Measurements from ENCODE around the gene PROX1.

PROX1 gene

GRCh38 chr1:213983493-213984386 is 4.0 kb upstream of the PROX1 start:
- no peak overlapping the region for H2AK5ac ChIP-seq (ENCODE audit: low read length)
- no peak overlapping the region for H3K9ac ChIP-seq (ENCODE audit: low read length)
- no peak overlapping the region for H3K23ac ChIP-seq (ENCODE audit: low read length)
- H2BK120ac ChIP-seq (ENCODE audit: insufficient read depth, low read length, poor library complexity), result no peak overlapping the region
- H3K14ac ChIP-seq (ENCODE audit: low read length), result no peak overlapping the region
- H3K18ac ChIP-seq (ENCODE audit: low read length), result no peak overlapping the region
- H3K27ac ChIP-seq (ENCODE audit: low read depth, low read length), result no peak overlapping the region
- peaks cover 16 to 28% of the 10 kb centered on the region in 2 experiments for H3K4me1 ChIP-seq (ENCODE audit: control insufficient read depth in 1 of 2, insufficient read depth in 2 of 2, low read length in 2 of 2)
- H3K4me2 ChIP-seq (ENCODE audit: low read length), result peak overlapping the region; percentile 92
- no peak overlapping the region for H2BK12ac ChIP-seq (ENCODE audit: low read length)
- peaks cover 5% of the 10 kb centered on the region for H3K9me3 ChIP-seq (ENCODE audit: insufficient read depth, low read depth, low read length)
- peaks cover 72% of the 10 kb centered on the region for H3K27me3 ChIP-seq (ENCODE audit: insufficient read depth, low read length)
- H4K91ac ChIP-seq (ENCODE audit: low read depth, low read length), result no peak overlapping the region
- peak overlapping the region; percentile 57 for H2AFZ ChIP-seq (ENCODE audit: insufficient read depth, low read length, poor library complexity)
- H4K8ac ChIP-seq (ENCODE audit: low read depth, low read length), result no peak overlapping the region
- H4K12ac ChIP-seq (ENCODE audit: low read depth, low read length), result no peak overlapping the region
- peaks cover 1% of the 10 kb centered on the region for H3K79me1 ChIP-seq (ENCODE audit: low read length)
- no peaks in the 10 kb centered on the region for H3K36me3 ChIP-seq (ENCODE audit: control insufficient read depth in 1 of 2, insufficient read depth in 2 of 2, low read length in 2 of 2)
- H3K4ac ChIP-seq (ENCODE audit: low read depth, low read length), result no peak overlapping the region
- no peak overlapping the region for H3K4me3 ChIP-seq (ENCODE audit: low read depth, low read length)
- H2BK5ac ChIP-seq (ENCODE audit: low read depth, low read length, poor library complexity), result no peak overlapping the region
- H3K79me2 ChIP-seq (ENCODE audit: control insufficient read depth, insufficient read depth, low read length, poor library complexity), result no peaks in the 10 kb centered on the region
- no peak for DNase-seq
- WGBS (ENCODE audit: extremely low coverage, insufficient coverage, insufficient read length), result no CpG with 5 or more reads among the region's 36 CpGs

- H3K79me1 ChIP-seq (ENCODE audit: low read length), result peaks cover 1% of the 10 kb centered on the region
- H4K91ac ChIP-seq (ENCODE audit: low read depth, low read length), result no peak overlapping the region
- H3K4me1 ChIP-seq (ENCODE audit: control insufficient read depth in 1 of 2, insufficient read depth in 2 of 2, low read length in 2 of 2), result peaks cover 20 to 33% of the 10 kb centered on the region in 2 experiments
- peaks cover 4% of the 10 kb centered on the region for H3K9me3 ChIP-seq (ENCODE audit: insufficient read depth, low read depth, low read length)
- no peak overlapping the region for H3K9ac ChIP-seq (ENCODE audit: low read length)
- H2BK120ac ChIP-seq (ENCODE audit: insufficient read depth, low read length, poor library complexity), result no peak overlapping the region
- no CpG with 5 or more reads among the region's 15 CpGs for WGBS (ENCODE audit: extremely low coverage, insufficient coverage, insufficient read length)
- H3K4me3 ChIP-seq (ENCODE audit: low read depth, low read length), result no peak overlapping the region
- no peak overlapping the region for H4K12ac ChIP-seq (ENCODE audit: low read depth, low read length)
- H4K8ac ChIP-seq (ENCODE audit: low read depth, low read length), result no peak overlapping the region
- H3K18ac ChIP-seq (ENCODE audit: low read length), result no peak overlapping the region
- no peak overlapping the region for H3K4ac ChIP-seq (ENCODE audit: low read depth, low read length)
- H3K27ac ChIP-seq (ENCODE audit: low read depth, low read length), result no peak overlapping the region
- no peak for DNase-seq
- H3K14ac ChIP-seq (ENCODE audit: low read length), result no peak overlapping the region
- H2AFZ ChIP-seq (ENCODE audit: insufficient read depth, low read length, poor library complexity), result no peak overlapping the region
- no peak overlapping the region for H2BK12ac ChIP-seq (ENCODE audit: low read length)
- H3K27me3 ChIP-seq (ENCODE audit: insufficient read depth, low read length), result peaks cover 66% of the 10 kb centered on the region
- H2AK5ac ChIP-seq (ENCODE audit: low read length), result no peak overlapping the region
- peak overlapping the region; percentile 73 for H3K4me2 ChIP-seq (ENCODE audit: low read length)
- H3K23ac ChIP-seq (ENCODE audit: low read length), result no peak overlapping the region
- no peaks in the 10 kb centered on the region for H3K79me2 ChIP-seq (ENCODE audit: control insufficient read depth, insufficient read depth, low read length, poor library complexity)
- no peak overlapping the region for H2BK5ac ChIP-seq (ENCODE audit: low read depth, low read length, poor library complexity)
- H3K36me3 ChIP-seq (ENCODE audit: control insufficient read depth in 1 of 2, insufficient read depth in 2 of 2, low read length in 2 of 2), result no peaks in the 10 kb centered on the region
Observed at GRCh38 chr1:213984387-213985208, 3.2 kb upstream of the PROX1 start.

- Histone ChIP-seq H2BK120ac (ENCODE audit: insufficient read depth, low read length, poor library complexity) (no peak overlapping the region), H3K18ac (ENCODE audit: low read length) (no peak overlapping the region), H2AK5ac (ENCODE audit: low read length) (no peak overlapping the region), H3K4me3 (ENCODE audit: low read depth, low read length) (no peak overlapping the region), H3K27ac (ENCODE audit: low read depth, low read length) (no peak overlapping the region), H2BK5ac (ENCODE audit: low read depth, low read length, poor library complexity) (no peak overlapping the region), H2AFZ (ENCODE audit: insufficient read depth, low read length, poor library complexity) (no peak overlapping the region), H3K79me1 (ENCODE audit: low read length) (peaks cover 1% of the 10 kb centered on the region), H4K12ac (ENCODE audit: low read depth, low read length) (no peak overlapping the region), H3K23ac (ENCODE audit: low read length) (no peak overlapping the region), H4K8ac (ENCODE audit: low read depth, low read length) (no peak overlapping the region), H3K36me3 (ENCODE audit: control insufficient read depth in 1 of 2, insufficient read depth in 2 of 2, low read length in 2 of 2) (no peaks in the 10 kb centered on the region), H3K4ac (ENCODE audit: low read depth, low read length) (no peak overlapping the region), H4K91ac (ENCODE audit: low read depth, low read length) (no peak overlapping the region), H3K27me3 (ENCODE audit: insufficient read depth, low read length) (peaks cover 59% of the 10 kb centered on the region), H3K9ac (ENCODE audit: low read length) (no peak overlapping the region), H3K9me3 (ENCODE audit: insufficient read depth, low read depth, low read length) (peaks cover 2% of the 10 kb centered on the region), H3K4me1 (ENCODE audit: control insufficient read depth in 1 of 2, insufficient read depth in 2 of 2, low read length in 2 of 2) (peaks cover 21 to 35% of the 10 kb centered on the region in 2 experiments), H3K79me2 (ENCODE audit: control insufficient read depth, insufficient read depth, low read length, poor library complexity) (no peaks in the 10 kb centered on the region), H2BK12ac (ENCODE audit: low read length) (no peak overlapping the region), H3K4me2 (ENCODE audit: low read length) (peak overlapping the region; percentile 73), H3K14ac (ENCODE audit: low read length) (no peak overlapping the region)
- no CpG with 5 or more reads among the region's 52 CpGs for WGBS (ENCODE audit: extremely low coverage, insufficient coverage, insufficient read length)
- DNase-seq, result peak; percentile 7 to 41
Observed at GRCh38 chr1:213985209-213986019, 2.4 kb upstream of the PROX1 start.

Data from trophoblast cell (in vitro differentiated cells and primary cell).